HepG2 (cell line): Measurements from ENCODE around the gene DENND5B. TPM values are rescaled to one million over a fixed set of nuclear protein-coding genes. Genes with fewer than 3 reads are reported as not detected.

Experiments used
- ATAC-seq: fragments of 200-7000 bp; cut with Tn5 transposase; 3 replicates; pipeline ENCODE4 v1.9.1; 2020; ENCODE audit warnings: mild to moderate bottlenecking, moderate library complexity
- BruUV-seq: library from RNA; stranded (reverse); fragments of 400-500 nt; replicated peaks from 2 replicates; lab custom pipeline; 2021; lab: Mats Ljungman, UMichigan
- CTCF ChIA-PET: fragments of 300-600 bp; formaldehyde crosslinking; extraction: SDS; loops from one replicate; lab custom pipeline; 2021; ENCODE audit warnings: low total read pairs, inconsistent platforms, low intra/inter-chr PET ratio; lab: Yijun Ruan, JAX
- POLR2A ChIA-PET: fragments of 350-600 bp; sonication (Branson Sonifier 250); formaldehyde crosslinking; loops from one replicate; lab custom pipeline; 2020; ENCODE audit warnings: antibody characterized with exemption, inconsistent platforms; lab: Yijun Ruan, JAX
- DNase-seq: peaks from one replicate; pipeline ENCODE4 v3.0.0-alpha.2; 2015; ENCODE audit warnings: low spot score
- FAIRE-seq: peaks from 3 replicates; lab custom pipeline; 2011; peaks lifted over from hg19 to GRCh38; lab: Jason Lieb, UNC
- H2AFZ ChIP-seq: one replicate; pipeline ENCODE4 v1.6.1; 2011; ENCODE audit warnings: low read length, inconsistent platforms
- H3K27ac ChIP-seq: fragments of 300-600 bp; 3 replicates; pipeline ENCODE4 v1.8.0; 2011; ENCODE audit warnings: mixed run types, mild to moderate bottlenecking, mixed read lengths, low read length, inconsistent platforms; ENCODE audit not compliant: insufficient read depth; ENCODE audit errors: extremely low read length
- H3K27me3 ChIP-seq, 2 experiments: fragments of 200-600 bp in 1 of 2; 2 replicates in 1 of 2; 3 replicates in 1 of 2; pipeline versions ENCODE4 v1.6.0 to v1.8.0; 2011; ENCODE audit warnings: low read length in 2 of 2, mild to moderate bottlenecking in 2 of 2, moderate library complexity in 2 of 2, inconsistent platforms in 1 of 2; ENCODE audit not compliant: insufficient read depth in 2 of 2, control insufficient read depth in 1 of 2
- H3K36me3 ChIP-seq, 2 experiments: fragments of 200-600 bp in 1 of 2; replicated peaks in 1 of 2; 2 replicates in 1 of 2; 3 replicates in 1 of 2; pipeline versions ENCODE4 v1.5.1 to v1.8.0; 2011; ENCODE audit warnings: low read length in 2 of 2, inconsistent platforms in 1 of 2; ENCODE audit not compliant: insufficient read depth in 2 of 2, control insufficient read depth in 1 of 2
- H3K4me1 ChIP-seq: 2 replicates; pipeline ENCODE4 v1.5.1; 2012; ENCODE audit warnings: low read length, inconsistent platforms; ENCODE audit not compliant: insufficient read depth
- H3K4me2 ChIP-seq: 2 replicates; pipeline ENCODE4 v1.6.0; 2011; ENCODE audit warnings: low read depth, low read length, inconsistent platforms
- H3K4me3 ChIP-seq, 3 experiments: fragments of 200-600 bp in 1 of 3; sonication (generic), shearing (Covaris generic) in 1 of 3; replicated peaks in 1 of 3; 2 replicates each; pipeline ENCODE4 v1.5.1; 2011 to 2016; ENCODE audit warnings: low read length in 3 of 3, inconsistent platforms in 2 of 3, low read depth in 2 of 3, mild to moderate bottlenecking in 2 of 3, control low read depth in 1 of 3, mixed read lengths in 1 of 3; ENCODE audit not compliant: insufficient read depth in 1 of 3
- H3K79me2 ChIP-seq: one replicate; pipeline ENCODE4 v1.6.1; 2011; ENCODE audit warnings: low read length, inconsistent platforms; ENCODE audit not compliant: insufficient read depth
- H3K9ac ChIP-seq: 2 replicates; pipeline ENCODE4 v1.6.0; 2011; ENCODE audit warnings: mild to moderate bottlenecking, low read depth, low read length, inconsistent platforms; ENCODE audit not compliant: insufficient read depth
- H3K9me3 ChIP-seq: 2 replicates; pipeline ENCODE4 v1.5.1; 2012; ENCODE audit warnings: mild to moderate bottlenecking, low read length
- H4K20me1 ChIP-seq: 2 replicates; pipeline ENCODE4 v1.6.0; 2011; ENCODE audit warnings: inconsistent platforms, mild to moderate bottlenecking, low read length, moderate library complexity; ENCODE audit not compliant: insufficient read depth
- CEBPB ChIP-seq: IDR thresholded peaks from 2 replicates; pipeline ENCODE4 v1.6.1; 2011; ENCODE audit warnings: low read depth, low read length, improper control_type of control experiment, borderline replicate concordance
- CHCHD3 ChIP-seq: sonication (generic); formaldehyde crosslinking; IDR thresholded peaks from 2 replicates; pipeline ENCODE4 v1.8.0; 2022; ENCODE audit warnings: mild to moderate bottlenecking, missing genetic modification reagents, moderate library complexity
- DR1 ChIP-seq: sonication (generic); formaldehyde crosslinking; IDR thresholded peaks from 2 replicates; pipeline ENCODE4 v1.8.0; 2021; ENCODE audit warnings: mild to moderate bottlenecking, missing genetic modification reagents, inconsistent platforms
- PHF8 ChIP-seq: sonication (generic); formaldehyde crosslinking; IDR thresholded peaks from 2 replicates; pipeline ENCODE4 v1.5.0; 2020; ENCODE audit warnings: missing genetic modification reagents
- SRSF9 ChIP-seq: fragments of 200-400 bp; formaldehyde crosslinking; IDR thresholded peaks from 2 replicates; pipeline ENCODE4 v1.6.1; 2018; ENCODE audit warnings: borderline replicate concordance, mild to moderate bottlenecking, low read depth, low read length; ENCODE audit not compliant: insufficient read depth, poor library complexity, severe bottlenecking
- ZNF30 ChIP-seq: sonication (generic); formaldehyde crosslinking; IDR thresholded peaks from 2 replicates; pipeline ENCODE4 v1.5.0; 2020; ENCODE audit warnings: mild to moderate bottlenecking, missing genetic modification reagents
- WGBS: methylation state at CpG from one replicate; pipeline ENCODE4 v1.1.6; 2017; ENCODE audit warnings: low lambda C conversion rate; 5-methylcytosine and 5-hydroxymethylcytosine counted together
- in situ Hi-C: cut with HindIII; loops from 2 replicates; pipeline ENCODE4 v1.10.0; 2017; ENCODE audit warnings: low pct_unique_long_range_greater_than_20kb; ENCODE audit not compliant: extremely low pct_ligation_motif_present
- intact Hi-C: fragments of 100-400 bp; cut with micrococcal nuclease; formaldehyde crosslinking; loops from one replicate; pipeline ENCODE4 v1.10.0; 2022; ENCODE audit not compliant: unreplicated experiment
- polyA plus RNA-seq, 8 experiments: library from polyadenylated mRNA; depleted of rRNA in 3 of 8; stranded (reverse) in 7 of 8; unstranded in 1 of 8; fragments of >200 nt; fragmentation: Illumina TruSeq in 4 of 8; extraction: Trizol in 4 of 8; gene quantifications; 2 replicates each; pipeline versions ENCODE4 v1.2.1 to v1.2.3, GENCODE V29; 2011 to 2016; ENCODE audit warnings: low read depth in 4 of 8, missing spikeins in 1 of 8, mixed read lengths in 1 of 8; ENCODE audit not compliant: insufficient read depth in 1 of 8
- total RNA-seq, 5 experiments: library from RNA; depleted of rRNA; stranded (reverse); fragments of >200 nt; fragmentation: Illumina TruSeq; extraction: Trizol; gene quantifications; 2 replicates each; pipeline ENCODE4 v1.2.3, GENCODE V29; 2016; ENCODE audit warnings: low read depth in 1 of 5
- TF ChIP-seq, protein P1 (sequence below): sonication (generic); formaldehyde crosslinking; IDR thresholded peaks from 2 replicates; pipeline ENCODE4 v1.4.0; 2020; ENCODE audit warnings: low read depth, missing genetic modification reagents
- TF ChIP-seq, protein P2 (sequence below): sonication (generic); formaldehyde crosslinking; IDR thresholded peaks from 2 replicates; pipeline ENCODE4 v1.8.1; 2023; ENCODE audit warnings: missing genetic modification reagents, inconsistent platforms, borderline replicate concordance

DENND5B gene
- total and polyA plus RNA-seq, 2 of the 13 experiments (the other 11 are each of a cell fraction or from before 2014, with no cell fraction given) = 14.7 to 18.7 TPM

GRCh38 chr12:31633464-31633863, 42.5 kb upstream of the DENND5B start:
- no TSS peak for BruUV-seq
- DNase-seq (no peak), FAIRE-seq (no peak), ATAC-seq (no peak)
- POLR2A ChIA-PET = no interaction called here
- Histone ChIP-seq H3K79me2 (no peaks in the 10 kb centered on the region), H3K9ac (no peak overlapping the region), H3K4me1 (peaks cover 13% of the 10 kb centered on the region), H3K4me2 (no peak overlapping the region), H3K4me3 (no peak overlapping the region), H2AFZ (no peak overlapping the region), H3K27ac (no peak overlapping the region), H3K36me3 (no peaks in the 10 kb centered on the region), H3K27me3 (no peaks in the 10 kb centered on the region), H3K9me3 (no peaks in the 10 kb centered on the region), H4K20me1 (no peaks in the 10 kb centered on the region)
- CTCF ChIA-PET = no interaction called here
- TF ChIP-seq, protein P1, sequence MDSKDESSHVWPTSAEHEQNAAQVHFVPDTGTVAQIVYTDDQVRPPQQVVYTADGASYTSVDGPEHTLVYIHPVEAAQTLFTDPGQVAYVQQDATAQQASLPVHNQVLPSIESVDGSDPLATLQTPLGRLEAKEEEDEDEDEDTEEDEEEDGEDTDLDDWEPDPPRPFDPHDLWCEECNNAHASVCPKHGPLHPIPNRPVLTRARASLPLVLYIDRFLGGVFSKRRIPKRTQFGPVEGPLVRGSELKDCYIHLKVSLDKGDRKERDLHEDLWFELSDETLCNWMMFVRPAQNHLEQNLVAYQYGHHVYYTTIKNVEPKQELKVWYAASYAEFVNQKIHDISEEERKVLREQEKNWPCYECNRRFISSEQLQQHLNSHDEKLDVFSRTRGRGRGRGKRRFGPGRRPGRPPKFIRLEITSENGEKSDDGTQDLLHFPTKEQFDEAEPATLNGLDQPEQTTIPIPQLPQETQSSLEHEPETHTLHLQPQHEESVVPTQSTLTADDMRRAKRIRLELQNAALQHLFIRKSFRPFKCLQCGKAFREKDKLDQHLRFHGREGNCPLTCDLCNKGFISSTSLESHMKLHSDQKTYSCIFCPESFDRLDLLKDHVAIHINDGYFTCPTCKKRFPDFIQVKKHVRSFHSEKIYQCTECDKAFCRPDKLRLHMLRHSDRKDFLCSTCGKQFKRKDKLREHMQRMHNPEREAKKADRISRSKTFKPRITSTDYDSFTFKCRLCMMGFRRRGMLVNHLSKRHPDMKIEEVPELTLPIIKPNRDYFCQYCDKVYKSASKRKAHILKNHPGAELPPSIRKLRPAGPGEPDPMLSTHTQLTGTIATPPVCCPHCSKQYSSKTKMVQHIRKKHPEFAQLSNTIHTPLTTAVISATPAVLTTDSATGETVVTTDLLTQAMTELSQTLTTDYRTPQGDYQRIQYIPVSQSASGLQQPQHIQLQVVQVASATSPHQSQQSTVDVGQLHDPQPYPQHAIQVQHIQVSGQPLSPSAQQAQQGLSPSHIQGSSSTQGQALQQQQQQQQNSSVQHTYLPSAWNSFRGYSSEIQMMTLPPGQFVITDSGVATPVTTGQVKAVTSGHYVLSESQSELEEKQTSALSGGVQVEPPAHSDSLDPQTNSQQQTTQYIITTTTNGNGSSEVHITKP (CRISPR knock-in tag) = no peak
- TF ChIP-seq DR1 (CRISPR knock-in tag) (no peak), CHCHD3 (CRISPR knock-in tag) (no peak), SRSF9 (no peak), PHF8 (CRISPR knock-in tag) (no peak), ZNF30 (CRISPR knock-in tag) (no peak), CEBPB (peak; percentile 71; the same call in 1 of the 2 replicates)
- TF ChIP-seq, protein P2, sequence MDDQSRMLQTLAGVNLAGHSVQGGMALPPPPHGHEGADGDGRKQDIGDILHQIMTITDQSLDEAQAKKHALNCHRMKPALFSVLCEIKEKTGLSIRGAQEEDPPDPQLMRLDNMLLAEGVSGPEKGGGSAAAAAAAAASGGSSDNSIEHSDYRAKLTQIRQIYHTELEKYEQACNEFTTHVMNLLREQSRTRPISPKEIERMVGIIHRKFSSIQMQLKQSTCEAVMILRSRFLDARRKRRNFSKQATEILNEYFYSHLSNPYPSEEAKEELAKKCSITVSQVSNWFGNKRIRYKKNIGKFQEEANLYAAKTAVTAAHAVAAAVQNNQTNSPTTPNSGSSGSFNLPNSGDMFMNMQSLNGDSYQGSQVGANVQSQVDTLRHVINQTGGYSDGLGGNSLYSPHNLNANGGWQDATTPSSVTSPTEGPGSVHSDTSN = no peak
- in situ Hi-C loops = loop anchor here (10.0 kb wide), 1 partner anchor 379 kb away; no protein-coding TSS in a partner anchor
- intact Hi-C loops = loop anchor here (10.0 kb wide), 1 partner anchor 379 kb away; no protein-coding TSS in a partner anchor
- 71% methylated on average over 4 of the region's 4 CpGs for WGBS
